Endothelial cell of umbilical vein (primary cell): ENCODE measurements around the gene KRCC1.

Experiments
- CTCF ChIP-seq, 2 donors: IDR thresholded peaks; 1 replicate in 1 of 2; 2 replicates in 1 of 2; pipeline ENCODE4 v1.5.1; 2011; ENCODE audit warnings: low read length in 2 of 2, mild to moderate bottlenecking in 2 of 2, moderate library complexity in 2 of 2, control low read depth in 1 of 2, inconsistent platforms in 1 of 2, low read depth in 1 of 2; ENCODE audit not compliant: insufficient read depth in 1 of 2; ENCODE audit errors: extremely low read depth in 1 of 2
- EZH2 ChIP-seq: IDR thresholded peaks from 2 replicates; pipeline ENCODE4 v1.6.1; 2012; ENCODE audit warnings: borderline replicate concordance, low read depth, mild to moderate bottlenecking, moderate library complexity, low read length, inconsistent platforms; ENCODE audit not compliant: severe bottlenecking
- FOS ChIP-seq: IDR thresholded peaks from 2 replicates; pipeline ENCODE4 v1.6.1; 2011; ENCODE audit warnings: mild to moderate bottlenecking, low read length, moderate library complexity, borderline replicate concordance; ENCODE audit not compliant: insufficient read depth
- MAX ChIP-seq: IDR thresholded peaks from 2 replicates; pipeline ENCODE4 v1.6.1; 2011; ENCODE audit not compliant: insufficient read depth, insufficient read length
- MYC ChIP-seq: IDR thresholded peaks from one replicate; pipeline ENCODE4 v1.6.1; 2011; ENCODE audit warnings: mild to moderate bottlenecking, low read depth, low read length
- POLR2A ChIP-seq: IDR thresholded peaks from 2 replicates; pipeline ENCODE4 v1.6.1; 2012; ENCODE audit warnings: low read depth, mild to moderate bottlenecking, control low read depth, low read length
- POLR2AphosphoS5 ChIP-seq: IDR thresholded peaks from 2 replicates; pipeline ENCODE4 v1.6.1; 2012; ENCODE audit warnings: low read depth, mild to moderate bottlenecking, control low read depth, low read length, moderate library complexity; ENCODE audit not compliant: insufficient read depth

- TF ChIP-seq EZH2 (no peak), POLR2AphosphoS5 (no peak), CTCF (IDR thresholded peaks at IDR 0.05; ENCODE audit: extremely low read depth in 1 of 2, insufficient read depth in 1 of 2, low read depth in 1 of 2, low read length in 2 of 2) (no peak), POLR2A (no peak), MAX (no peak), FOS (no peak), MYC (no peak)
These were observed 44.6 kb downstream of the KRCC1 start for GRCh38 chr2:88011011-88011410.
